ENCODE measurements around the gene PHF2.

The PHF2 gene

GRCh38 chr9:93603011-93603410 is 26.6 kb downstream of the PHF2 start:
- DNase-seq, result no peak

GRCh38 chr9:93603906-93604326 is 27.5 kb downstream of the PHF2 start:
- no peak for DNase-seq

- no peak for DNase-seq
Observed at GRCh38 chr9:93606187-93606586, 29.8 kb downstream of the PHF2 start.

- no peak for DNase-seq
Observed at GRCh38 chr9:93610206-93610605, 33.8 kb downstream of the PHF2 start.

GRCh38 chr9:93612052-93612795 is 35.8 kb downstream of the PHF2 start:
- DNase-seq, result no peak

- no peak for DNase-seq
Observed at GRCh38 chr9:93612796-93613154, 36.4 kb downstream of the PHF2 start.

GRCh38 chr9:93613174-93613573 is 36.8 kb downstream of the PHF2 start:
- no peak for DNase-seq

- no peak for DNase-seq
Observed at GRCh38 chr9:93613791-93614190, 37.4 kb downstream of the PHF2 start.

- DNase-seq, result no peak
Observed at GRCh38 chr9:93614830-93615468, 38.6 kb downstream of the PHF2 start.

GRCh38 chr9:93616044-93616443 is 39.7 kb downstream of the PHF2 start:
- no peak for DNase-seq

- no peak for DNase-seq
Observed at GRCh38 chr9:93617273-93617672, 40.9 kb downstream of the PHF2 start.

- DNase-seq, result no peak
Observed at GRCh38 chr9:93619272-93619775, 42.9 kb downstream of the PHF2 start.

- DNase-seq, result no peak
Observed at GRCh38 chr9:93620041-93620506, 43.7 kb downstream of the PHF2 start.

GRCh38 chr9:93620881-93621820 is 44.8 kb downstream of the PHF2 start:
- no peak for DNase-seq

GRCh38 chr9:93621922-93622321 is 45.5 kb downstream of the PHF2 start:
- no peak for DNase-seq

GRCh38 chr9:93622691-93623090 is 46.3 kb downstream of the PHF2 start:
- no peak for DNase-seq

GRCh38 chr9:93623753-93624152 is 47.4 kb downstream of the PHF2 start:
- DNase-seq, result no peak

- no peak for DNase-seq
Observed at GRCh38 chr9:93624431-93624834, 48.0 kb downstream of the PHF2 start.

GRCh38 chr9:93624977-93625376 is 48.6 kb downstream of the PHF2 start:
- no peak for DNase-seq

GRCh38 chr9:93629920-93630319 is 53.5 kb downstream of the PHF2 start:
- DNase-seq, result no peak

- no peak for DNase-seq
Observed at GRCh38 chr9:93630806-93631411, 54.5 kb downstream of the PHF2 start.

- no peak for DNase-seq
Observed at GRCh38 chr9:93633492-93634221, 57.3 kb downstream of the PHF2 start.
